HEK293 (cell line): ENCODE results near the gene SHC3.

Source experiments
- CTCF ChIA-PET: fragments of 350-600 bp; formaldehyde crosslinking; extraction: SDS; loops from one replicate; lab custom pipeline; 2021; ENCODE audit warnings: antibody characterized with exemption; lab: Yijun Ruan, JAX
- POLR2A ChIA-PET: fragments of 300-600 bp; formaldehyde crosslinking; extraction: SDS; loops from one replicate; lab custom pipeline; 2020; ENCODE audit warnings: antibody characterized with exemption, inconsistent platforms; lab: Yijun Ruan, JAX
- H3K27ac ChIP-seq: fragments of 200-500 bp; sonication (Bioruptor generic); 2 replicates; pipeline ENCODE4 v1.5.1; 2014; ENCODE audit warnings: low read depth, low read length, control low read depth, inconsistent platforms; ENCODE audit errors: extremely low read depth
- H3K36me3 ChIP-seq, 2 experiments: fragments of 200-500 bp in 1 of 2; sonication (Bioruptor generic) in 1 of 2; 1 replicate in 1 of 2; 2 replicates in 1 of 2; pipeline ENCODE4 v1.5.1; 2014 to 2017; ENCODE audit warnings: inconsistent platforms in 2 of 2, low read length in 2 of 2; ENCODE audit not compliant: control insufficient read depth in 2 of 2, insufficient read depth in 1 of 2
- H3K4me1 ChIP-seq: fragments of 200-500 bp; sonication (Bioruptor generic); 2 replicates; pipeline ENCODE4 v1.5.1; 2014; ENCODE audit warnings: mild to moderate bottlenecking, low read length, inconsistent platforms; ENCODE audit not compliant: control insufficient read depth, insufficient read depth
- H3K4me3 ChIP-seq: 2 replicates; pipeline ENCODE4 v1.5.1; 2011; ENCODE audit warnings: low read depth, mild to moderate bottlenecking, control low read depth, low read length, moderate library complexity
- H3K9me3 ChIP-seq: fragments of 200-500 bp; sonication (Bioruptor generic); 2 replicates; pipeline ENCODE4 v1.5.1; 2014; ENCODE audit warnings: low read depth, low read length, inconsistent platforms; ENCODE audit not compliant: control insufficient read depth, insufficient read depth
- AEBP2 ChIP-seq: fragments of 450-650 bp; formaldehyde crosslinking; IDR thresholded peaks from 2 replicates; pipeline ENCODE4 v1.5.1; 2016; ENCODE audit warnings: missing biosample characterization, missing genetic modification characterization, borderline replicate concordance
- ATF2 ChIP-seq: fragments of 450-650 bp; formaldehyde crosslinking; IDR thresholded peaks from 2 replicates; pipeline ENCODE4 v1.5.1; 2016; ENCODE audit warnings: missing biosample characterization, missing genetic modification characterization, low read depth
- BCL11B ChIP-seq: fragments of 450-650 bp; formaldehyde crosslinking; IDR thresholded peaks from 2 replicates; pipeline ENCODE4 v1.5.1; 2016; ENCODE audit warnings: low read depth, missing biosample characterization, missing genetic modification characterization
- EGR2 ChIP-seq: fragments of 450-650 bp; formaldehyde crosslinking; IDR thresholded peaks from 2 replicates; pipeline ENCODE4 v1.5.1; 2016; ENCODE audit warnings: low read depth, missing biosample characterization, missing genetic modification characterization
- KLF17 ChIP-seq: fragments of 450-650 bp; formaldehyde crosslinking; IDR thresholded peaks from 2 replicates; pipeline ENCODE4 v1.5.1; 2016; ENCODE audit warnings: missing biosample characterization, missing genetic modification characterization
- KLF7 ChIP-seq: fragments of 450-650 bp; formaldehyde crosslinking; IDR thresholded peaks from 2 replicates; pipeline ENCODE4 v1.5.1; 2016; ENCODE audit warnings: missing biosample characterization, missing genetic modification characterization, borderline replicate concordance
- MYNN ChIP-seq: fragments of 450-650 bp; formaldehyde crosslinking; IDR thresholded peaks from 2 replicates; pipeline ENCODE4 v1.5.1; 2016; ENCODE audit warnings: missing biosample characterization, missing genetic modification characterization, borderline replicate concordance
- PRDM2 ChIP-seq: fragments of 450-650 bp; formaldehyde crosslinking; IDR thresholded peaks from 2 replicates; pipeline ENCODE4 v1.5.1; 2016; ENCODE audit warnings: missing biosample characterization, missing genetic modification characterization, borderline replicate concordance
- REPIN1 ChIP-seq: fragments of 450-650 bp; formaldehyde crosslinking; IDR thresholded peaks from 2 replicates; pipeline ENCODE4 v1.5.1; 2017; ENCODE audit warnings: missing biosample characterization, missing genetic modification characterization, low read depth
- SP2 ChIP-seq: fragments of 450-650 bp; formaldehyde crosslinking; IDR thresholded peaks from 2 replicates; pipeline ENCODE4 v1.5.1; 2016; ENCODE audit warnings: missing biosample characterization, missing genetic modification characterization
- ZBTB1 ChIP-seq: fragments of 450-650 bp; formaldehyde crosslinking; IDR thresholded peaks from 2 replicates; pipeline ENCODE4 v1.5.1; 2016; ENCODE audit warnings: missing biosample characterization, missing genetic modification characterization
- ZBTB20 ChIP-seq: fragments of 450-650 bp; formaldehyde crosslinking; IDR thresholded peaks from 2 replicates; pipeline ENCODE4 v1.5.1; 2016; ENCODE audit warnings: missing biosample characterization, missing genetic modification characterization
- ZNF10 ChIP-seq: fragments of 450-650 bp; formaldehyde crosslinking; IDR thresholded peaks from 2 replicates; pipeline ENCODE4 v1.5.1; 2017; ENCODE audit warnings: missing biosample characterization, missing genetic modification characterization
- ZNF175 ChIP-seq: fragments of 450-650 bp; formaldehyde crosslinking; IDR thresholded peaks from 2 replicates; pipeline ENCODE4 v1.5.1; 2016; ENCODE audit warnings: missing biosample characterization, missing genetic modification characterization
- ZNF221 ChIP-seq: fragments of 450-650 bp; formaldehyde crosslinking; IDR thresholded peaks from 2 replicates; pipeline ENCODE4 v1.5.1; 2017; ENCODE audit warnings: missing biosample characterization, missing genetic modification characterization, borderline replicate concordance
- ZNF366 ChIP-seq: fragments of 450-650 bp; formaldehyde crosslinking; conservative IDR thresholded peaks from 2 replicates; pipeline ENCODE4 v1.5.1; 2016; ENCODE audit warnings: missing biosample characterization, missing genetic modification characterization
- ZNF423 ChIP-seq: fragments of 450-650 bp; formaldehyde crosslinking; IDR thresholded peaks from 2 replicates; pipeline ENCODE4 v1.5.1; 2016; ENCODE audit warnings: missing biosample characterization, missing genetic modification characterization
- ZNF514 ChIP-seq: fragments of 450-650 bp; formaldehyde crosslinking; IDR thresholded peaks from 2 replicates; pipeline ENCODE4 v1.5.1; 2016; ENCODE audit warnings: missing biosample characterization, missing genetic modification characterization
- ZNF629 ChIP-seq: fragments of 450-650 bp; formaldehyde crosslinking; IDR thresholded peaks from 2 replicates; pipeline ENCODE4 v1.5.1; 2017; ENCODE audit warnings: missing biosample characterization, missing genetic modification characterization
- TF ChIP-seq, protein P1 (sequence below): fragments of 450-650 bp; IDR thresholded peaks from 2 replicates; pipeline ENCODE4 v1.5.1; 2018; ENCODE audit warnings: missing biosample characterization, mild to moderate bottlenecking, missing genetic modification characterization

SHC3 gene

DNA sequence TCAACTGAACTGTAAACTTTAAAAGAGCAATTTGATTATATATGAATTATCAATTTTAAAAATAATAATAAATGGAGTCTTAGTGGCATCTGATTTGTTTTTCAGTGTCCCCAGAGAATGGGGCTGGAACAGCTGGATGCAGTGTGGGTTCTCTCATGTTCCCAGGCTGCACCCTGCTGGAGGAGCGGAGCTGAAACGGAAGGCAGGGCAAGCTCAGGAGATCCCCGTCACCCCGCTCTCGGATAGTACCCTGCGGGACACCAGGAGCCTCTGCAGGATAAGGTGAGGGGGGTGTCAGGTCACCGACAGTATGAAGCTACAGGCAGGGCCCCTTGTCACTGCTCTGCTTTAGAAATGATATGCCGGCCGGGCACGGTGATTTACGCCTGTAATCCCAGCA, 130.0 kb downstream of the SHC3 start (continued):
- TF ChIP-seq AEBP2 (tag by site-specific recombination), result no peak
- TF ChIP-seq BCL11B (tag by site-specific recombination), result no peak
- TF ChIP-seq ZNF10, result no peak
- no peak for TF ChIP-seq ZNF629 (tag by site-specific recombination)
- no peak for TF ChIP-seq ZNF366 (tag by site-specific recombination)
- no peak for TF ChIP-seq ZBTB1 (tag by site-specific recombination)
- no peak for TF ChIP-seq KLF7 (tag by site-specific recombination)
- no peak for TF ChIP-seq ZNF423 (tag by site-specific recombination)

- TF ChIP-seq ATF2 (tag by site-specific recombination), result no peak
- TF ChIP-seq ZNF514 (tag by site-specific recombination), result no peak
- TF ChIP-seq MYNN (tag by site-specific recombination), result no peak
- no peak for TF ChIP-seq EGR2
- TF ChIP-seq ZNF10, result no peak
- Histone ChIP-seq H3K4me3 (no peak overlapping the region), H3K9me3 (no peaks in the 10 kb centered on the region), H3K27ac (no peak overlapping the region), H3K36me3 (no peaks in the 10 kb centered on the region), H3K4me1 (no peaks in the 10 kb centered on the region)
- ChIA-PET CTCF (interaction anchor here (0.9 kb wide), 1 partner anchor 454 kb away, joined by 3 read pairs; no protein-coding TSS in a partner anchor), POLR2A (no interaction called here)
These were observed 131.0 kb downstream of the SHC3 start for GRCh38 chr9:89047667-89048066.

DNA sequence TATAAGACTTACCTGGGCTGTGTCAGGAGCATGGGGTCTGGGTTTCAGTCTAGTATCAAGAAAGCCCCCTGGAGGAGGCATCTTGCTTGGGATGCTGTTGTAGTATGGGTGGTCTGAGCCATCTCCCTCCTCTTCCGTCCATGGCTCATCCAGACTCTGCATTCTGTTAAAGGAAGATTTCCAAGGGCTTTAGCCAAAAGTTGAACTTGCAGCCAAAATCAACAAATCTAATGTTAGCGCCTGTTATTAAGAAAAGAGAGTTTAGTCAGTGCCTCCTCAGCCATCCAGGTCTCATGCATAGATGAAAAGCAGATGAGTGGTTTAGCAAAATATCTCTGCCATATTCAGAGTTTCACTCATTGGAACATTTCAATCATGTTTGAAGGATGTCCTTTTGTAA, 131.8 kb downstream of the SHC3 start:
- no peaks in the 10 kb centered on the region for H3K9me3 ChIP-seq
- CTCF ChIA-PET, result interaction anchor here (0.9 kb wide), 1 partner anchor 453 kb away, joined by 3 read pairs; no protein-coding TSS in a partner anchor
- H3K27ac ChIP-seq, result no peak overlapping the region
- TF ChIP-seq, protein P1, sequence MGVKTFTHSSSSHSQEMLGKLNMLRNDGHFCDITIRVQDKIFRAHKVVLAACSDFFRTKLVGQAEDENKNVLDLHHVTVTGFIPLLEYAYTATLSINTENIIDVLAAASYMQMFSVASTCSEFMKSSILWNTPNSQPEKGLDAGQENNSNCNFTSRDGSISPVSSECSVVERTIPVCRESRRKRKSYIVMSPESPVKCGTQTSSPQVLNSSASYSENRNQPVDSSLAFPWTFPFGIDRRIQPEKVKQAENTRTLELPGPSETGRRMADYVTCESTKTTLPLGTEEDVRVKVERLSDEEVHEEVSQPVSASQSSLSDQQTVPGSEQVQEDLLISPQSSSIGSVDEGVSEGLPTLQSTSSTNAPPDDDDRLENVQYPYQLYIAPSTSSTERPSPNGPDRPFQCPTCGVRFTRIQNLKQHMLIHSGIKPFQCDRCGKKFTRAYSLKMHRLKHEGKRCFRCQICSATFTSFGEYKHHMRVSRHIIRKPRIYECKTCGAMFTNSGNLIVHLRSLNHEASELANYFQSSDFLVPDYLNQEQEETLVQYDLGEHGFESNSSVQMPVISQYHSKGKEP, result no peak
- TF ChIP-seq REPIN1, result no peak
- no peaks in the 10 kb centered on the region for H3K36me3 ChIP-seq
- no peaks in the 10 kb centered on the region for H3K4me1 ChIP-seq
- POLR2A ChIA-PET, result no interaction called here
- H3K4me3 ChIP-seq, result no peak overlapping the region

- POLR2A ChIA-PET, result no interaction called here
- H3K36me3 ChIP-seq, result no peaks in the 10 kb centered on the region
- H3K4me1 ChIP-seq, result no peaks in the 10 kb centered on the region
- H3K9me3 ChIP-seq, result no peaks in the 10 kb centered on the region
- H3K27ac ChIP-seq, result no peak overlapping the region
- H3K4me3 ChIP-seq, result no peak overlapping the region
- CTCF ChIA-PET, result interaction anchor here (0.6 kb wide), 2 partner anchors 60 to 655 kb away, joined by 3 to 4 read pairs; no protein-coding TSS in a partner anchor
- TF ChIP-seq ZNF175, result no peak
- TF ChIP-seq ZBTB20, result no peak
- TF ChIP-seq KLF17 (tag by site-specific recombination), result no peak
- TF ChIP-seq ZNF221 (tag by site-specific recombination), result no peak
- TF ChIP-seq PRDM2 (tag by site-specific recombination), result no peak
- no peak for TF ChIP-seq SP2 (tag by site-specific recombination)
These were observed 133.7 kb downstream of the SHC3 start for GRCh38 chr9:89044881-89045280.
